HG02852 (cell line): ENCODE measurements around the gene GRK2.
"Not testable (repeated sequence)": the region's sequence is repeated elsewhere in the genome, so short reads cannot be mapped to it uniquely, and the experiment has no call there.

Source experiments
- ATAC-seq: cut with Tn5 transposase; IDR thresholded peaks from one replicate; pipeline ENCODE4 v1.9.1; 2021; ENCODE audit warnings: mild to moderate bottlenecking, moderate library complexity; ENCODE audit not compliant: unreplicated experiment

GRK2 gene

GRCh38 chr11:67266449-67267187 is at the start of gene GRK2:
TSS of gene GRK2 (plus strand) at chr11:67266473. CDS start at chr11:67266700, 227 bp downstream.
- ATAC-seq, result peak; percentile 16

DNA sequence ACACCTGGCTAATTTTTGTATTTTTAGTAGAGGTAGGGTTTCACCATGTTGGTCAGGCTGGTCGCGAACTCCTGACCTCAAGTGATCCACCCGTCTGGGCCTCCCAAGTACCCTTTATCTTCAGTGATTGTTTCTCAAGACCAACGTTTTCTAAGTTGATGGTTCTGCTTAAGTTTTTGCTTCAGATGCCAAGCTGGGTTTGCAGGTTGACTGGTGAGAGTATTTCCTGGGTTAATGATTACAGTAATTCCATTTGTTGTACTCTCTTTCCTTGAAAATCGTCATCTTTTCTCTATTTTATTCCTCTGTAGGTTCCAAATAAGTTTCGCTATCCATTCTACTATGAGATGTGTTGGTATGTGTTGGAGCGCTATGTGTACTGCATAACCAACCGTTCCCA is 38.5 kb upstream of the GRK2 start:
- no peak for ATAC-seq

DNA sequence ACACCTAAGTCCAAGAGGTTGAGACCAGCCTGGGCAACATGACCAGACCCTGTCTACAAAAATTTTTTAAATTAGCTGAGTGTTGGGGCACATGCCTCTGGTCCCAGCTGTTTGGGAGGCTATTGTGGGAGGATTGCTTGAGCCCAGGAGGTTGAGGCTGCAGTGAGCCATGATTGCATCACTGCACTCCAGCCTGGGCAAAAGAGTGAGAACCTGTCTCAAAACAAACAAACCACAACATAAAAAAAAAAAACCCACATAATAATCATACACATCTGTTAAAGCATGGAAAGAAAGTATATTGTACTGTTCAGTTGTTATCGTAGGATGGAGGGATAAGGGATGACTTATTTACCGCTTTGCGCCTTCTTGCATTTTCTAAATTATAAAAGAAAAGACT is 35.9 kb upstream of the GRK2 start:
- ATAC-seq, result no peak

GRCh38 chr11:67230886-67231285 is 35.4 kb upstream of the GRK2 start:
- no peak for ATAC-seq

GRCh38 chr11:67233584-67234190 is 32.6 kb upstream of the GRK2 start:
- ATAC-seq, result no peak

DNA sequence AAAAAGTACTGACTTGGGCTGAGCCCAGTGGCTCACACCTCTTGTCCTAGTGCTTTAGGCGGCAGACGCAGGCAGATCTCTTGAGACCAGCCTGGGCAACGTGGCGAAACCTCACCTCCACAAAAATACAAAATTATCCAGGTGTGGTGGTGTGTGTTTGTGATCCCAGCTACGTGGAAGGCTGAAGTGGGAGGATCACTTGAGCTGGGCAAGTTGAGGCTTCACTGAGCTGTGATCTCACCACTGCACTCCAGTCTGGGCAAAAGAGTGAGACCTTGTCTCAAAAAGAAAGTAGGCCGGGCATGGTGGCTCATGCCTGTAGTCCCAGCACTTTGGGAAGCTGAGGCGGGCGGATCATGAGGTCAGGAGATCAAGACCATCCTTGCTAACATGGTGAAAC is 31.7 kb upstream of the GRK2 start:
- ATAC-seq, result not testable (repeated sequence)

DNA sequence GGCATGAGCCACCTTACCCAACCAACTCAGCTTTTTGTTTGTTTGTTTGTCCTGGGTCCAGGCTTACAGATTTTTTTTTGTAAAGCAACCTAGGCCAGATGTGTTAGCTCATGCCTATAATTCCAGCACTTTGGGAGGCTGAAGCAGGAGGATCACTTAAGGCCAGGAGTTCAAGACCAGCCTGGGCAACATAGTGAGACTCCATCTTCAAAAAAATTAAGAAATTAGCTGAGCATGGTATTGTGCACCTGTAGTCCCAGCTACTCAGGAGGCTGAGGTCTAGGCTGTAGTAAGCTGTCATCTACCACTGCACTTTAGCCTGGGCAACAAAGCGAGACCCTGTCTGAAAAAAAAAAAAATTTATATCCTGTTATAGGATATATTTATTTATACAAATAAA is 28.7 kb upstream of the GRK2 start:
- ATAC-seq, result no peak

- ATAC-seq, result no peak
Observed at GRCh38 chr11:67238894-67239782, 27.1 kb upstream of the GRK2 start.

DNA sequence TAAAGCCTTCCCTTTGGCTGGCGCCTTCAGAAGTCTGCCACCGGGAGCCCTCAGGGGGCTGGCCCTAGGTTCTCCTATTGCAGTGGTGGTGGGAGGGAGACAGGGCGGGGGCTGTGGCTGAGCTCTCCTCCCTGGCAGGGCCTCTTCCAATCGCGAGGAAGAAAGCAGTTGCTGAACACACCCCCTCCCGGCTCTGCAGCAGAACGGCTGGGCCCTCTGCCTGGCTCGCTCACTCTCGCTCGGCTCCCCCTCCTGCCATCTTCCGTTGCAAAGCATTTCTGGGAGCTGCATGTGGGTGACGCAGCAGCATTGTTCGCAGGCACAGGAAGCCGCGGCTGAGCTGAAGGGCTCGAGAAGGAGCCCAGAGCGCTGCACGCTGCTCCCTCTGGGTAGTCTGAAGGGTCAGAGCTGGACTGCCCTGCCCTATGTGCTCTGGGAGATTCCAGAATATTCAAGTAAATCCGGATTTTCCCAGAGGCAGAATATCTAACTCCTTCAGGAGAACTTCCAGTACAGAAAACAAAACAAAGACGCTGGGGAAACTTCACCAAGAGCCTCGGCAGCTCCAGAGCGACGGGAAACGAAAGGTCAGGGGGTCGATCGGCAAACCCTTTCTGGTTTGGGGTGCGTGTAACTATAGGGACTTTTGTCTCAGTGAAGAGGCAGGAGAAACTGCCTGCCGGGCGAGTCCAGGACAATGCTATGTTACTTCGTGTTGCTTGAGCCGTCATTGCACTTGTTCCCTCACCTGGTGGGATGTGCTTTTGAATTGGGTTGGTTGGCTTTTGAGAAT is 26.3 kb upstream of the GRK2 start:
- ATAC-seq, result peak; percentile 88

DNA sequence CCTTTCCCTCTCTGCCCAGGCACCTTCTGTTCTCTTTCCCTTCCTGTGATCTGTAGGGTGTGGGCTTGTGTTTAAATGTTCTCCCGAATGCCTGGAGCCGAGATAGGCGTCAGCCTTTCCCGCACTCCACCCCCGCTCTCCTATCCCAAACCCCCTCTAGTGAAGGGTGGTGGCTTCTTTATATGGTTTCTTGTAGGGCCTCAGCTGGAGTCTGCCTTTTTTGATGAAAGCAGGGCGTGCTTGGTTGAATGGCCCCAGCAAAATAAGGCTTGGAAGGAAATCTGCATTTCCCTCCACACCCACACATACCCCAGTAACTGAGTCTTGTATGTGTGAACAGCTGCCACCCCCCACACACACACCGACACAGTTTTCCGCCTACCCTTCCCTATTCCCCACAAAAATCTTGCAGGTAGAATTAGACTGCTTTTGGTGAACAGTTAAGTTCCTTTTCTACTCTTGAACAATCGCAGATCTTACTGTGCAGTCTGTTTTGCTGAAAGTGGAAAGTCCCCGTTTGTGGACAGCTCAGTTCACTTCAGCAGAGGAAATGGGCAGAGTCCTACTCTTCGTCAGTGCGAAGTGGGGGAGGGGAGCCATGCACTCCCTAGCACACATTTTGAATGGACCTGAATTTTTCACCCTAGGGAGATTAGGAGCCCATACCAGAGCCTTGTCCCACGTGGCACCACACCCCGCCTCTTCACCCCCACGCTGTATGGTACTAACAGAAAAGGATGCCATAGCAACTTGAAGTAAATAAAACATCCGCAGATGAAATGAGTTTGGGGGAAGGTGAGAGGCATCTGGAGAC is 25.5 kb upstream of the GRK2 start:
- no peak for ATAC-seq

- no peak for ATAC-seq
Observed at GRCh38 chr11:67242548-67242947, 23.7 kb upstream of the GRK2 start.

DNA sequence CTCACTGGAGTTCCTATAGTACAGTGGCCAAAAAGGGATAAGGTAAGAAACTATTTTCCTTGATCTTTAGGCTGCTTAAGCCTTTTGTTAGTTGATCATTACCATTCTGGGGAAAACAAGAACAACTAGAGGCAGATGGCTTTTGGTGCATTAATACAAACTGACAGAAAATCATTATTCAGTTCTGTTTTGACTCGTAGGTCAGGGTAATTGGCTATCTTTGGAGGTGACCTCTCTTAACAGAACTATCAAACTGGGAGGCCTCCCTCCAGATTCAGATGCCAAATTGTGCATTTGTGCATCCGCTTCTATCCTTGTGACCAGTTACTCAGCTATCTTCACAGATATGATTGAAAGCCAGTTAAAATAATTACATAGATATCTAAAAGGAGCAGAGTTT is 23.2 kb upstream of the GRK2 start:
- no peak for ATAC-seq

GRCh38 chr11:67245046-67245445 is 21.2 kb upstream of the GRK2 start:
- ATAC-seq, result no peak

- ATAC-seq, result no peak
Observed at GRCh38 chr11:67247946-67248550, 18.2 kb upstream of the GRK2 start.

DNA sequence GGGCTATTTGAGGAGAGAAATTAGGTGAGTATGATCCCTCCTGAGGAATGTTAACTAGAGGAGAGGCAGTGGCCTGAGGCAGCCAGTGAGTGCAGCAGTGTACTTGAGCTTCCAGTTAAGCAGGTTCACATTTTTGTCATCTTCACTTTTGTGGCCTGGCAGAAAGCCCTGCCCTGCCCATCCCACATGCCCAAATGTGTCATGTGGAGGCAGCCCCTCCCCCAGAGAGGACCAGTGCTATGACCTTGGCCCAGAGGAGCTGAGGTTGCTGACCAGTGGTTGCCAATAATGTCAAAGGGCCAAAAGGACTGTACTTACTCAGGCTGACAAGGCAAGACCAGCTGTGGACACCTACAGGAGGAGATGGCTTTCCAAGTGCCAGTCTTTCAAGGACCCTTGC is 17.6 kb upstream of the GRK2 start:
- no peak for ATAC-seq

GRCh38 chr11:67250059-67251043 is 15.9 kb upstream of the GRK2 start:
- no peak for ATAC-seq

DNA sequence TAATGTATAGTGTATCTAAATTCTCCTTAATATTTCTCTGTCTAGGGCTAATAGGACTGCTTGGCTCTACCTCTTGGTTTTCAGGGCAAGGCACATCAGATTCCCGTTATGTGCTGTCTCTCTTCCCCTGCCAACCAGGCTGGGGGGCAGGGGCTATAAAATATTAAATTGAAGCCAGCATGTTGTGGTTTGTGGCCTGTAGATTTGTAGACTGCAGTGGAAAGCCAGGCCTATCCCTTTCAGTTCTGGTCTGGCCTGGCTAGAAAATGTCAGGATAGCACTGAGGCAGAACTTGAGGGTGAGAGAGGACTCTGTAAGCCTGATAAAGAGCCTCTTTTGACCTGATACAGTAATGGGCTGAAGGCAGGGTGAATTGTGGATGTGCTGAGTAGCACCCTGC is 14.4 kb upstream of the GRK2 start:
- no peak for ATAC-seq

GRCh38 chr11:67252831-67253239 is 13.4 kb upstream of the GRK2 start:
- ATAC-seq, result no peak
